ACC112 (cell line): ENCODE data around the gene HOGA1.

Source experiments
- H2AFZ ChIP-seq: fragments of 200-600 bp; sonication (generic); one replicate; pipeline ENCODE4 v1.6.0; 2017; ENCODE audit warnings: antibody characterized with exemption, low read length; ENCODE audit not compliant: unreplicated experiment
- H3K27ac ChIP-seq: fragments of 200-600 bp; sonication (generic); 2 replicates; pipeline ENCODE4 v1.5.1; 2014; ENCODE audit warnings: low read depth, mild to moderate bottlenecking, antibody characterized with exemption, low read length, moderate library complexity
- H3K27me3 ChIP-seq: fragments of 200-600 bp; sonication (generic); 2 replicates; pipeline ENCODE4 v1.6.1; 2014; ENCODE audit warnings: mild to moderate bottlenecking, antibody characterized with exemption, low read length, moderate library complexity, mixed read lengths; ENCODE audit not compliant: insufficient read depth
- H3K36me3 ChIP-seq: fragments of 200-600 bp; sonication (generic); 2 replicates; pipeline ENCODE4 v1.6.1; 2016; ENCODE audit warnings: mild to moderate bottlenecking, antibody characterized with exemption, low read length, moderate library complexity, mixed read lengths; ENCODE audit not compliant: insufficient read depth
- H3K4me1 ChIP-seq: fragments of 200-600 bp; sonication (generic); one replicate; pipeline ENCODE4 v1.6.1; 2016; ENCODE audit warnings: low read length, mixed read lengths; ENCODE audit not compliant: insufficient read depth, unreplicated experiment, control insufficient read depth
- H3K4me3 ChIP-seq: fragments of 200-600 bp; sonication (generic); 2 replicates; pipeline ENCODE4 v1.5.1; 2014; ENCODE audit warnings: mild to moderate bottlenecking, low read depth, low read length
- H3K79me2 ChIP-seq: fragments of 200-600 bp; sonication (generic); one replicate; pipeline ENCODE4 v1.6.0; 2016; ENCODE audit warnings: low read length; ENCODE audit not compliant: control insufficient read depth, unreplicated experiment, insufficient read depth

The HOGA1 gene

DNA sequence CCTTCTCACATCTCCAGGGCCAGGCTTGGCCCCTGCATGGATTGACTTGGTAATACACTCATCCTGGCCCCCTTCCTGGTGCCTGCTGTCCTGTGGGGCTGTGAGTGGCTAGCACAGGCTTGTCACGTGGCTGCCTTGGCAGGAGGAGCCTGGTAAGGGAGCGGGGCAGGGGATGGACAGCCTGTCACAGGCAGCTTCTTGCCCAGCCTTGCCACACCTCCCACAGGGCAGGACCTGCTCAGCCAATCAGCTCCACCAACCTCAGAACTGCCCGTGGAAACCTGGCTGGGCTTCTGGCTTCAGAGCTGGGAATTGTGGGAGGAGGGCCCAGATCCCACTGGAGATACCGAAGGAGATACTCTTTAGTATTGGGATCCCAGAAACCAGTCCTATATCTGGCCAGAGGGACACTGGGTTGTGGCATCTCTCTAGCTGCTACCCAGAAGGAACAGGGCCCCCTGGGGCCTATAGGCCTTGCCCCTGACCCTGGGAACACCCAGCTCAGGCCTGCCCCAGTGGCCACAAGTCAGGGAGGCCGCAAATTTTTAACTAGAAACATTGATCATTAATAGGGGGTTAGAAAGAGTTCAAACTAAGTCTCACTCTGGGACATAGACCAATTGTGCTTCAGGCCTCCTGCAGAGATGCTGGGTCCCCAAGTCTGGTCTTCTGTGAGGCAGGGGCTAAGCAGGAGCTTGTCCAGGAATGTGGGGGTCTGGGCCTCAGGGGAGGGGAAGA, at the start of gene HOGA1:
Gene HOGA1, plus strand, starts transcription at position 330 of the 738 bp plus-strand sequence. Its CDS starts 315 bp downstream, at position 645.
- Histone ChIP-seq H3K79me2 (no peaks in the 10 kb centered on the region), H2AFZ (peak within 1 kb of the TSS; percentile 48), H3K27ac (no peak within 1 kb of the TSS), H3K4me3 (no peak within 1 kb of the TSS), H3K27me3 (no peaks in the 10 kb centered on the region), H3K4me1 (peaks cover 8% of the 10 kb centered on the region), H3K36me3 (no peaks in the 10 kb centered on the region)

DNA sequence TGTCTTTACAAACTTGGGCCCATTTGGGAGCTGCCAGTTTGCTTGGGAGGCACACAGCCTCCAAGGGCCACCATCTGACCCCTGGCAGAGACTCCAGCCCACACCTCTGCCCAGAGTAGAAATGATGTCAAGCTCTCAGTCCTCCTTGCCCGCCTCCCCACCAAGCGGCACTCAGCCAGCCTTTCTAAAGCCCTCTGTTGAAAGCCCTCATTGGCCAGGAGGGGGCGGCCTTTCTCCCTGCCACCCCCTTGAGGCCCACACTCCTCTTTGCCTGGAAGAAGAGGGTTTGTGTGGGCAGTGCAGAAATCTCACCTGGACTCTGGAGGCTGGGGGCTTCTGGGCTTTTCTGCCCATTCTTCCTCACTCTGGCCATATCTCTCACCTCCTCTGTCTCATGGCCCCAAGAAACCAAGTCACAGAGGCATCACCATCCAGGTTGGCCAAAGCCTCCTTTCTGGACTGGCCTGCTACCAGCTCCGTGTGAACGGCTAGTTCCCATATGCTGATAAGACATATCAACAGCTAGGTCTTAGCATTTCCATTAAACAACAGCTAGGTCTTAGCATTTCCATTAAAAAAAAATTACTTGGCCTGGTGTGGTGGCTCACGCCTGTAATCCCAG, 49.3 kb upstream of the HOGA1 start:
- Histone ChIP-seq H3K27me3 (no peaks in the 10 kb centered on the region), H3K79me2 (peaks cover 20% of the 10 kb centered on the region), H2AFZ (no peak overlapping the region), H3K27ac (no peak overlapping the region), H3K4me3 (no peak overlapping the region), H3K36me3 (no peaks in the 10 kb centered on the region), H3K4me1 (peaks cover 44% of the 10 kb centered on the region)

DNA sequence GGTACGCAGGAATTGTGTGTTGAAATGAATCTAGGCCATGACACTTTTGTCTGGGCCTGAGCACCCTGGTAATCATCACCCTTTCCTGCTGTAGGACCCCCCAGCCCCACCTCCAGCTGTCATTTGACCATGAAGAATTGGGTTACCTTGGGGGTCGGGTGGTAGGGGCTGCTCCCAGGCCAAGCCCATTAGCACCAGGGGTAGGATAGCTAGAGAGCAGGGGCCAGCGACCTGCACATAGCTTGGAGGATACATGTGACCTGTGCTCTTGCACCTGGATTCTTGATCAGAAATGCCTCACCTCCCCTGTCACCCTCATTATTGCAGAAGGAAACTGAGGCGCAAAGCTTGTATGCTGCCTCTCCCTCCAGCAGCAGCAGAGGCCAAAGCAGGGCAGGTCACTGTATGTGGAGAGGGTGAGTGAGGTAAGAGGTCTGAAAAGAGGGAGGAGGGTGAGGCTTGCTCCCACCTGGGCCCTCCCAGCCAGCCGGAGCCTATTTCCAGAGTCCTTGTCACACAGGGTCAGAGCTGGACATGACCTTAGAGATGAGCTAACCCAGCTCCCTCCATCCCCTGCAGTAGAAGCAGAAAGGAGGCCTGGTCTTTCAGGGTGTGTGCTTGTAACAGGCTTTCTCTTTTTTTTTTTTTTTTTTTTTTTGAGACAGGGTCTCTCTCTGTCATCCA, 46.9 kb upstream of the HOGA1 start:
- Histone ChIP-seq H3K4me3 (no peak overlapping the region), H3K4me1 (peaks cover 54% of the 10 kb centered on the region), H3K27me3 (no peaks in the 10 kb centered on the region), H3K79me2 (peaks cover 20% of the 10 kb centered on the region), H2AFZ (no peak overlapping the region), H3K36me3 (no peaks in the 10 kb centered on the region), H3K27ac (no peak overlapping the region)

DNA sequence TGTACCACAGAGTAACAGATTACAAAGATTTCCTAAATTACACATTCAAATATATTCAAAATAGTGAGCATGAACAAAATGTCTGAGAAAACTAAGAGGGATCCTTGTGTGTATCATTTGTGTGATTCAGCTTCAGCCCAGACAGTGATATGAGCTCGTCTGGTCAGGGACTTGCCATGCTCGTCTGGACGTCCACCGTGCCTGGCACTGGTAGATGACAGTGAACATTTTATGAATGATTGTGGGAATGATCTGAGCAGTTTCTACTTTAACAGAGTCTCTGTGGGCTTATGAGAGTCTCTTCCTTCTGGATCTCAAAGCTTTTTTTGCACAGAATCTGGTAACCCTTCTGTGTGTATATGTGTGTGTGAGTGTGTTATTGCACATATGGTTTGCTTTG, 45.8 kb upstream of the HOGA1 start:
- H3K27me3 ChIP-seq, result no peaks in the 10 kb centered on the region
- peaks cover 20% of the 10 kb centered on the region for H3K79me2 ChIP-seq
- H2AFZ ChIP-seq, result no peak overlapping the region
- peak overlapping the region; percentile 75; the same call in 1 of the 2 replicates for H3K27ac ChIP-seq
- H3K4me1 ChIP-seq, result peaks cover 57% of the 10 kb centered on the region
- H3K4me3 ChIP-seq, result no peak overlapping the region
- no peaks in the 10 kb centered on the region for H3K36me3 ChIP-seq

DNA sequence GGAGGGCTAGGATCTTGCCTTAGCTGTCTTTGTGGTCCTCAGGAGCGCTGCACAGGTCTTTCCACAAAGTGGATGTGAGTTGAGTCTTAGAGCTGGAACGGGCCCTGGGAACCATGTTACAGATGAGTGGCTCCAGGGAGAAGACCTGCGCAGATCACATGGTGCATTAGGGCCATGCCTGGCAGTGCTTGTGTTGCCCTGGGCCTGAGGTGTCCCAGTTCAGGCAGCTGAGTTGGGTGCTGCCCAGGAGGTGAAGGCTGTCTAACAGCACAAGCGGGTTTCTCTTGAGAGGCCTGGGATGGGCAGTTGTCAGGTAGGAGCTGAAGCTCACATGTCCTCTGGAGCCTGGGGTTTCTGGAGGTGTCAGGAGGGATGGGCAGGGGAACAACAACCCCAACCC, 45.4 kb upstream of the HOGA1 start:
- no peaks in the 10 kb centered on the region for H3K36me3 ChIP-seq
- H2AFZ ChIP-seq, result no peak overlapping the region
- H3K27me3 ChIP-seq, result no peaks in the 10 kb centered on the region
- peak overlapping the region; percentile 75 for H3K27ac ChIP-seq
- H3K4me3 ChIP-seq, result no peak overlapping the region
- peaks cover 57% of the 10 kb centered on the region for H3K4me1 ChIP-seq
- peaks cover 20% of the 10 kb centered on the region for H3K79me2 ChIP-seq

DNA sequence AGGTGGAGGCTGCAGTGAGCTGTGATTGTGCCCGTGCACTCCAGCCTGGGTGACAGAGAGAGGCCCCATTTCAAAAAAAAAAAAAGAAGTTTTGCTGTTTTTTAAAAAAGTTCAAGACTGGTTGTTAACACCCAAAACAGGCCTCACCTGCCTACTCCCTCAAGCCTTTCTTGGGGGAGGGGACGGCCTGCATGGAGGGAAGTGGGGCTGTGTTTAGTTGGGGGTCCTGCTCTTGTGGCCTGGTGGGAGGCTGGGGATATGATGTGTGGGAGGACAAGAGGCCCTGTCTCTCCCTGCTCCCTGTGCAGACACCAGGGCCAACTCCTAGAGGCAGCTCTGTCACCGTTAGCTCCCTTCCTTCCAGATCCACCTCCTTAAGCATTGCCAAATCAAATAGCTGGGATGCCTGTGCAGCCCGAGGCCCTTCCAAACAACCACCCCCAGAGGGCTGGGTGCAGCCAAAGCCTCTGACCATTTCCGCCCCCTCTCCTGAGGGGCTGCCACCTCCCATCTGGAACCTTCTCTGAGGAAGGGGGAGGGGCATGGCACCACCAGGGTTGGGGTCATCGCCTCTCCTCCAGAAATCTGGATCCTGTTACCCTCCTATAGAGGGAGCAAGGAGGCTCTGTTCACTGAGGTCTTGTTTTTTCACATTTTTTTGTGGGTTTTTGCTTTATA, 44.5 kb upstream of the HOGA1 start:
- peak overlapping the region; percentile 75 for H3K27ac ChIP-seq
- peaks cover 53% of the 10 kb centered on the region for H3K4me1 ChIP-seq
- no peaks in the 10 kb centered on the region for H3K27me3 ChIP-seq
- H2AFZ ChIP-seq, result peak overlapping the region; percentile 40
- peaks cover 18% of the 10 kb centered on the region for H3K79me2 ChIP-seq
- H3K4me3 ChIP-seq, result no peak overlapping the region; the same call in 1 of the 2 replicates
- no peaks in the 10 kb centered on the region for H3K36me3 ChIP-seq

DNA sequence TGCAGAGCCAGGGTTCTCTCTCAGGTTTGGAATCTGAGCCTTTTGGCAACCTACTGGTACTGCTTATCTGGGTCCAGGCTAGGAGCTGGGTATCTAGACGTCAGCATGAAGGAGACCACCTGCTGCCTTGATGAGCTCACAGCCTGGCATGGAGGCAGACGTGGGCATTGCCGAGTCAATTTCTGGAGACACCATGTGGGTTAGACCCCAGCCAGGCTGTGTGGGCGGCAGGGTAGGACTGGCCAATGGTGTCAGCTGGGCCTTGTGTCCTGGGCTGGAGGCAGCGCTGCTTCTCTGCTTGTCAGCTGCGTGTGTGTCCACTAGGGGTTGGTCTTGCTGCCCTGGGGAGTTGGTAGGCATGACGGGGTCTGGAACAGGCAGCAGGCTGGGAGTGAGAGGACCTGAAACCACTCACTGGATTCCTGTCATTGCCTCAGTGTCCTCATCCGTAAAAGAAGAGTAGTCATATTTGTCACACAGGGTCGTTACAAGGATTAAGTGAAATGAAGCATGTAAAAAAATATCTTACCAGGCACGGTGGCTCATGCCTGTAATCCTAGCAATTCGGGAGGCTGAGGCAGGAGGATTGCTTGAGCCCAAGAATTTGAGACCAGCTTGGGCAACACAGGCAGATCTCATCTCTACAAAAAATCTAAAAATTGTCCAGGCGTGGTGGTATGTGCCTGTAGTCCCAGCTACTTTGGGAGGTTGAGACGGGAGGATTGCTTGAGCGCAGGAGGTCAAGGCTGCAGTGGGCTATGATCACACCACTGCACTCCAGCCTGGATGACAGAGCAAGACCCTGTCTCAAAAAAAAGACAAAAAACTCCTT, 43.3 kb upstream of the HOGA1 start:
- Histone ChIP-seq H3K36me3 (no peaks in the 10 kb centered on the region), H3K27me3 (no peaks in the 10 kb centered on the region), H3K79me2 (peaks cover 18% of the 10 kb centered on the region), H3K4me3 (no peak overlapping the region), H3K27ac (peak overlapping the region; percentile 90), H2AFZ (no peak overlapping the region), H3K4me1 (peaks cover 53% of the 10 kb centered on the region)

DNA sequence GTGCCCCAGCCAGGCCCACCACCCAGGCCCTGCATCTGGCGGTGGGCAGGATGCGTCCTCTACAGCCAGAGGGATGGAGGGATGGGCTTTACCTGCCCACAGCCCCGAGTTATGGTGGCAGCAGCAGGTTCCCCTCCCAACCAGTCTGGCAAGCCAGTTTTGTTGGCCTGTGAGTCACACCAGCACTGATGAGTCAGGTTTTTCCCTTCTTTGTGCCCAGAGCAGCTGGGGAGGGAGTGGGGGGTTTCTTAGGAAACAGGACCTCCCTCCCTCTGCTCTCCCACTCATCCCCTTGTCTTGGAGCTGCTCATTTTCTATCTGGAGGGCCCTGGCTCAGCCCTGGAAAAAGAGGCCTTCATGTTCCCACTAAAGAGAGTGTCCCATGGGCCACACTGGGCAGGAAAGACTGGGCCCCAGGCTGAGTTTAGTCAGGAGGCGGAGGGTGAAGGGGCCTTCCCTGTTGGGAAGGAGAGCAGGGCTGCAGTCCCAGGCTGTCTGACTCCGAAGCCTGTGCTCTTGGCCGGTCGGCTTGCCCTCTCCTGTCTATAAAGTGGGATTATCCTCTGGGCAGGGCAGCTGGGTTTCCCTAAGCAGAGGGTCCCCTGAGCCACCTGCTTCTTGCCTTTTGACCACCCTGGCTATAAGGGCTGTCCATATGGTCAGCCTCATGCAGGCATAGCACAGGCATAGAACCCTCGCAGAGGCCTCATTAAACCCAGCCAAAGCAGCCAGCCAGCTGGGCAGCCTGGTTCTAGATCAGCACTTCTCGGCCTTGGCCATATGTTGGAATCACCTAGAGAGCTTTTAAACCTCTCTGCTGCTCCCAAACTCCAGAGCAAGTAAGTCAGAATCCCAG, 41.8 kb upstream of the HOGA1 start:
- Histone ChIP-seq H3K4me3 (peak overlapping the region; percentile 48; the same call in 1 of the 2 replicates), H3K79me2 (peaks cover 15% of the 10 kb centered on the region), H3K4me1 (peaks cover 53% of the 10 kb centered on the region), H3K36me3 (no peaks in the 10 kb centered on the region), H2AFZ (no peak overlapping the region), H3K27me3 (no peaks in the 10 kb centered on the region), H3K27ac (peak overlapping the region; percentile 90)

DNA sequence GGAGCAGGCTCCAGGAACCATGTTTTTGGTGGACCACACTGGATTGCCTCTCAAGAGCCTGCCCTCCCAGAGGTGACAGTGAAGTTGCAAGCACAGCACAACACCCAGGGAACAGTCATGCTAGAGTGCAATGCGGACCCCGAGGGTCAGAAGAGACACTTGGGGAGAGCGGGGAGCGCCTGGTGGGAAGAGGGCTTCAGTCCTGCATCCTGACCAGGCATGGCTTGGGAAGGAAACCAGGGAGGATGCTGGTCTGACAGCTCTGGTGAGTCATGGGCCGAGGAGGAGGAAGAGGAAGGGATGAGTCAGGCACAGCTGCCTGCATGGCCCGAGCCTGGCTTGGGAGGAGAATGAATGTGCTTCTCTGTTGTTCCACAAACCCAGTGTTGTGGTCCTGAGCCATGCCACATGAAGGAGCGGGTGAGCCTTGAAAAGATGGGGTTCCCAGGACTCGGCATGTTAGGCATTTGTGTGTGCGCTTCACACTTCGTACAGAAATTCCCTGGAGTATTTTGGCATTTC, 41.1 kb upstream of the HOGA1 start:
- Histone ChIP-seq H3K27ac (peak overlapping the region; percentile 90), H3K36me3 (no peaks in the 10 kb centered on the region), H3K79me2 (peaks cover 15% of the 10 kb centered on the region), H3K27me3 (no peaks in the 10 kb centered on the region), H2AFZ (no peak overlapping the region), H3K4me1 (peaks cover 53% of the 10 kb centered on the region), H3K4me3 (0 out of 2 replicates have a peak overlapping the region, but pooled peaks have one; percentile 2)
